Right atrium auricular region (tissue), 2 donors: ENCODE data around the gene PPM1E. TPM values are rescaled to one million over a fixed set of nuclear protein-coding genes. Genes with fewer than 3 reads are reported as not detected.

ENCODE experiments used
- DNase-seq: peaks from one replicate; pipeline ENCODE4 v3.0.0-alpha.2; 2019; ENCODE audit warnings: low spot score
- H3K27ac ChIP-seq, 2 donors: fragments of 200-600 bp; sonication (generic); 1 replicate in 1 of 2; 2 replicates in 1 of 2; pipeline ENCODE4 v1.5.1; 2016 to 2019
- H3K27me3 ChIP-seq, 2 donors: fragments of 200-600 bp; sonication (generic); one replicate each; pipeline versions ENCODE4 v1.5.1 to v1.6.0; 2017 to 2019
- H3K36me3 ChIP-seq: fragments of 200-600 bp; sonication (generic); one replicate; pipeline ENCODE4 v1.5.1; 2016
- H3K4me1 ChIP-seq, 2 donors: fragments of 200-600 bp; sonication (generic); one replicate each; pipeline versions ENCODE4 v1.5.1 to v1.6.0; 2017 to 2019
- H3K4me3 ChIP-seq, 2 donors: fragments of 200-600 bp; sonication (generic); 1 replicate in 1 of 2; 2 replicates in 1 of 2; pipeline ENCODE4 v1.5.1; 2017 to 2019; ENCODE audit warnings: mild to moderate bottlenecking in 1 of 2, moderate library complexity in 1 of 2
- H3K9me3 ChIP-seq, 2 donors: fragments of 200-600 bp; sonication (generic); one replicate each; pipeline ENCODE4 v1.5.1; 2019
- CTCF ChIP-seq, 2 donors: fragments of 200-600 bp; sonication (generic); IDR thresholded peaks; one replicate each; pipeline ENCODE4 v1.5.1; 2019; ENCODE audit warnings: antibody characterized with exemption in 2 of 2
- total RNA-seq, 2 donors: library from RNA; depleted of rRNA; stranded (reverse); fragments of >200 nt; gene quantifications; one replicate each; pipeline ENCODE4 v1.1.0, GENCODE V29; 2016

Gene PPM1E
- total RNA-seq, 2 donors from 2014 or later: 1.2 to 5.3 TPM

GRCh38 chr17:58870747-58871146 is 115.1 kb downstream of the PPM1E start:
- TF ChIP-seq CTCF (IDR thresholded peaks at IDR 0.05): no peak
- H3K27ac ChIP-seq: no peak overlapping the region
- no peaks in the 10 kb centered on the region for H3K27me3 ChIP-seq
- no peaks in the 10 kb centered on the region for H3K4me1 ChIP-seq
- no peak overlapping the region for H3K4me3 ChIP-seq
- no peaks in the 10 kb centered on the region for H3K36me3 ChIP-seq
- no peaks in the 10 kb centered on the region for H3K9me3 ChIP-seq
- no peak for DNase-seq

- no peak for TF ChIP-seq CTCF (IDR thresholded peaks at IDR 0.05)
- H3K4me1 ChIP-seq: no peaks in the 10 kb centered on the region
- no peak for DNase-seq
- H3K36me3 ChIP-seq: no peaks in the 10 kb centered on the region
- H3K27me3 ChIP-seq: no peaks in the 10 kb centered on the region
- no peaks in the 10 kb centered on the region for H3K9me3 ChIP-seq
- no peak overlapping the region for H3K27ac ChIP-seq
- no peak overlapping the region for H3K4me3 ChIP-seq
Measured at GRCh38 chr17:58873926-58874325, 118.3 kb downstream of the PPM1E start.

- no peak for DNase-seq
- TF ChIP-seq CTCF (IDR thresholded peaks at IDR 0.05): no peak
- Histone ChIP-seq H3K9me3 (no peaks in the 10 kb centered on the region), H3K4me3 (no peak overlapping the region), H3K36me3 (no peaks in the 10 kb centered on the region), H3K27me3 (no peaks in the 10 kb centered on the region), H3K27ac (no peak overlapping the region), H3K4me1 (no peaks in the 10 kb centered on the region)
Measured at GRCh38 chr17:58875261-58875660, 119.6 kb downstream of the PPM1E start.

- H3K27me3 ChIP-seq: no peaks in the 10 kb centered on the region
- H3K4me3 ChIP-seq: no peak overlapping the region
- H3K27ac ChIP-seq: no peak overlapping the region
- no peak for DNase-seq
- no peaks in the 10 kb centered on the region for H3K36me3 ChIP-seq
- no peaks in the 10 kb centered on the region for H3K4me1 ChIP-seq
- H3K9me3 ChIP-seq: no peaks in the 10 kb centered on the region
- TF ChIP-seq CTCF (IDR thresholded peaks at IDR 0.05): no peak
Measured at GRCh38 chr17:58884161-58884560, 128.5 kb downstream of the PPM1E start.

- no peaks in the 10 kb centered on the region for H3K27me3 ChIP-seq
- no peak overlapping the region for H3K4me3 ChIP-seq
- peaks cover 0 to 7% of the 10 kb centered on the region in 2 donors for H3K9me3 ChIP-seq
- no peaks in the 10 kb centered on the region for H3K4me1 ChIP-seq
- DNase-seq: no peak
- H3K36me3 ChIP-seq: no peaks in the 10 kb centered on the region
- H3K27ac ChIP-seq: no peak overlapping the region
- no peak for TF ChIP-seq CTCF (IDR thresholded peaks at IDR 0.05)
Measured at GRCh38 chr17:58886514-58886913, 130.9 kb downstream of the PPM1E start.

- no peak overlapping the region for H3K4me3 ChIP-seq
- no peak overlapping the region for H3K27ac ChIP-seq
- DNase-seq: no peak
- H3K27me3 ChIP-seq: no peaks in the 10 kb centered on the region
- H3K4me1 ChIP-seq: no peaks in the 10 kb centered on the region
- H3K36me3 ChIP-seq: no peaks in the 10 kb centered on the region
- peaks cover 0 to 7% of the 10 kb centered on the region in 2 donors for H3K9me3 ChIP-seq
- TF ChIP-seq CTCF (IDR thresholded peaks at IDR 0.05): no peak
Measured at GRCh38 chr17:58889928-58890327, 134.3 kb downstream of the PPM1E start.
